Measurements from ENCODE around the gene PLCL1. TPM values are rescaled to one million over a fixed set of nuclear protein-coding genes. Genes with fewer than 3 reads are reported as not detected.

The PLCL1 gene
- total and polyA plus RNA-seq, 2 experiments from 2014 or later, result 0.80 to 2.3 TPM

DNA sequence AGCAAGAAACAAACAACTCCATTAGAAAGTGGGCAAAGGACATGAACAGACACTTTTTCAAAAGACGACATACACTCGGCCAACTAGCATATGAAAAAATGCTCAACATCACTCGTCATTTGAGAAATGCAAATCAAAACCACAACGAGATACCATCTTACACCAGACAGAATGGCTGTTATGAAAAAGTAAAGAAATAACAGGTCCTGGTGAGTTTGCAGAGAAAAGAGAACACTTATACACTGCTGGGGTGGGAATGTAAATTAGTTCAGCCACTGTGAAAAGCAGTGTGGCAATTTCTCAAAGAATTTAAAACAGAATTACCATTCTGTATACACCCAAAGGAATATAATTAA lies 130.5 kb downstream of the PLCL1 start:
- no peak overlapping the region for H2AFZ ChIP-seq
- H3K4me2 ChIP-seq (ENCODE audit: unreplicated experiment), result no peak overlapping the region
- 72% methylated on average over 4 of the region's 4 CpGs for WGBS, 2 experiments (ENCODE audit: low coverage in 1 of 2, low lambda C conversion rate in 2 of 2, missing lambda C conversion rate in 2 of 2)
- H3K9me3 ChIP-seq (ENCODE audit: low read depth), result no peaks in the 10 kb centered on the region
- no peak for DNase-seq
- no peaks in the 10 kb centered on the region for H3K9me2 ChIP-seq (ENCODE audit: insufficient read depth)
- H4K20me1 ChIP-seq (ENCODE audit: insufficient read depth), result no peaks in the 10 kb centered on the region
- no peaks in the 10 kb centered on the region for H3K27me3 ChIP-seq (replicated peaks; ENCODE audit: insufficient read depth)
- H3K27ac ChIP-seq, result no peak overlapping the region
- no peak overlapping the region for H3K9ac ChIP-seq
- H3K4me3 ChIP-seq, result no peak overlapping the region
- TF ChIP-seq EZH2 (IDR thresholded peaks at IDR 0.05; ENCODE audit: insufficient read depth, poor library complexity, severe bottlenecking), result no peak
- TF ChIP-seq EZH2phosphoT487 (IDR thresholded peaks at IDR 0.05; ENCODE audit: insufficient read depth, low read depth), result no peak
- H3K79me2 ChIP-seq (ENCODE audit: insufficient read depth), result no peaks in the 10 kb centered on the region
- H3K36me3 ChIP-seq (ENCODE audit: low read depth), result no peaks in the 10 kb centered on the region
- peaks cover 9% of the 10 kb centered on the region for H3K4me1 ChIP-seq (ENCODE audit: insufficient read depth)
- H3F3A ChIP-seq (ENCODE audit: insufficient read depth), result peaks cover 8% of the 10 kb centered on the region; the same call in 1 of the 2 replicates
- in situ Hi-C loops (cut with MboI), result no loop called here

DNA sequence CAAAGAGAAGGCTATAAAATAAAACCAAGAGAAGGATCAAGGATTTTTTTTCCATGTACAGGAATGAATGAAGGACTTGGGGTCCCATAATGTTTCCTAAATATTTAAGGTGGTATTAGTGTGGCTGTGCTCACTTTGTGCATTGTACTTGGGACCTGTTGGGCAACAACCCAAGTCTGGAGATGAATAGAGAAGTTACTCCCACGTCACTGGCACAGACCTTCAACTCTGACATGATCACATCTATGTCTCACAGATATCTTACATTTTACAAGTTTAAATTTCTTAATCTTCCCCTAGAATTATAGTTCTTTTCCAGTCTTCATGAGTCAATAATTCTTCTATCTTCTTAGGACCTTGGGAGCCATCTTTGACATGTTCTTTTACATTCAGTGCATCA lies 133.4 kb downstream of the PLCL1 start:
- no peaks in the 10 kb centered on the region for H3K79me2 ChIP-seq (ENCODE audit: insufficient read depth)
- no peak overlapping the region for H3K9ac ChIP-seq
- in situ Hi-C loops (cut with MboI), result no loop called here
- no peaks in the 10 kb centered on the region for H3K9me2 ChIP-seq (ENCODE audit: insufficient read depth)
- H3K4me1 ChIP-seq (ENCODE audit: insufficient read depth), result no peaks in the 10 kb centered on the region
- no peaks in the 10 kb centered on the region for H4K20me1 ChIP-seq (ENCODE audit: insufficient read depth)
- DNase-seq, result no peak
- H3K4me3 ChIP-seq, result no peak overlapping the region
- TF ChIP-seq EZH2phosphoT487 (IDR thresholded peaks at IDR 0.05; ENCODE audit: insufficient read depth, low read depth), result no peak
- TF ChIP-seq EZH2 (IDR thresholded peaks at IDR 0.05; ENCODE audit: insufficient read depth, poor library complexity, severe bottlenecking), result no peak
- no peaks in the 10 kb centered on the region for H3K36me3 ChIP-seq (ENCODE audit: low read depth)
- WGBS, 2 experiments (ENCODE audit: low coverage in 1 of 2, low lambda C conversion rate in 2 of 2, missing lambda C conversion rate in 2 of 2), result 82 to 84% methylated on average over 1 of the region's 1 CpG
- no peak overlapping the region for H3K4me2 ChIP-seq (ENCODE audit: unreplicated experiment)
- no peak overlapping the region for H2AFZ ChIP-seq
- no peaks in the 10 kb centered on the region for H3K9me3 ChIP-seq (ENCODE audit: low read depth)
- no peak overlapping the region for H3K27ac ChIP-seq
- no peaks in the 10 kb centered on the region for H3F3A ChIP-seq (ENCODE audit: insufficient read depth)
- H3K27me3 ChIP-seq (replicated peaks; ENCODE audit: insufficient read depth), result no peaks in the 10 kb centered on the region

DNA sequence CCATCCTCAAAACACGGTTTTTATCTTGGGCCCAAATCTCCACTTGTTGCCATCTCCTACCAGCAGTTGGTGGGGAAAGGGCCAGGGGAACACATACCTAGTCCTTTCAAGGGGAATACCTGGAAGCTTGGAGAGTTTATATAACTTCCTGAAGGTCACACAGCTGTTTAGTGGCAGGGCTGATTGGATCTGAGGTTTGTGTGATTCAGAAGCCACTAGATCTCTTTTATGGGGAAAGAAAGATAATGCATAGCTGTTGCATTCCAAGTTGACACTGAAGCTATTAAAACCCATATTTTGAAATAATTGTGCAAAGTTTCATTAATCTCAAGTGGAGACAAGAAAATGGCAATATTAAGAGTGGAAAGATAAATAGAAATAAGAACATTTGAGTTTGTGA lies 134.2 kb downstream of the PLCL1 start:
- Histone ChIP-seq H3K36me3 (ENCODE audit: low read depth) (no peaks in the 10 kb centered on the region), H3K9ac (no peak overlapping the region), H3F3A (ENCODE audit: insufficient read depth) (no peaks in the 10 kb centered on the region), H3K4me1 (ENCODE audit: insufficient read depth) (no peaks in the 10 kb centered on the region), H3K9me2 (ENCODE audit: insufficient read depth) (no peaks in the 10 kb centered on the region), H3K4me2 (ENCODE audit: unreplicated experiment) (no peak overlapping the region), H4K20me1 (ENCODE audit: insufficient read depth) (no peaks in the 10 kb centered on the region), H3K4me3 (no peak overlapping the region), H3K79me2 (ENCODE audit: insufficient read depth) (no peaks in the 10 kb centered on the region), H3K9me3 (ENCODE audit: low read depth) (no peaks in the 10 kb centered on the region), H3K27ac (no peak overlapping the region), H2AFZ (no peak overlapping the region), H3K27me3 (replicated peaks; ENCODE audit: insufficient read depth) (no peaks in the 10 kb centered on the region)
- WGBS, 2 experiments (ENCODE audit: low coverage in 1 of 2, low lambda C conversion rate in 2 of 2, missing lambda C conversion rate in 2 of 2), result 81 to 94% methylated on average over 1 of the region's 1 CpG
- TF ChIP-seq EZH2 (IDR thresholded peaks at IDR 0.05; ENCODE audit: insufficient read depth, poor library complexity, severe bottlenecking), result no peak
- TF ChIP-seq EZH2phosphoT487 (IDR thresholded peaks at IDR 0.05; ENCODE audit: insufficient read depth, low read depth), result no peak
- in situ Hi-C loops (cut with MboI), result no loop called here
- no peak for DNase-seq

DNA sequence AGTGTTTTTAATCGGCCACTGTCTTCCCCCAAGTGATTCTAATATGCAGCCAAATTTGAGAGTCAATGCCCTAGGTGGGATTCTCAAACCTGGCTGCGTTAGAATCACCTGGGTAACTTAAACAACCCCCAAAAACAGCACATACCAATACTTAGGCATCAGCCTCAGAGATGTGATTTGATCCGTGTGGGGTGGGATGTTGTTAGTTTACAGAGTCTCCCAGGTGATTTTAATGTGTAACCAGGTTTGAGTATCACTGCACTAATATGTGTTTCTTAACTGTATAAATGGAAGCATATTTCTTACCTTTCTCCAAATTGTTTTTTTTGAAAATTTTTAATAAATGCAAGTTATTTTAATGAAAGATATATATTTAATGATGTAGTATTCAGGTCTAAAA lies 135.4 kb downstream of the PLCL1 start:
- H3K79me2 ChIP-seq (ENCODE audit: insufficient read depth), result no peaks in the 10 kb centered on the region
- H3K9me3 ChIP-seq (ENCODE audit: low read depth), result no peaks in the 10 kb centered on the region
- H3K4me3 ChIP-seq, result no peak overlapping the region
- in situ Hi-C loops (cut with MboI), result no loop called here
- TF ChIP-seq EZH2 (IDR thresholded peaks at IDR 0.05; ENCODE audit: insufficient read depth, poor library complexity, severe bottlenecking), result no peak
- TF ChIP-seq EZH2phosphoT487 (IDR thresholded peaks at IDR 0.05; ENCODE audit: insufficient read depth, low read depth), result no peak
- H3K4me2 ChIP-seq (ENCODE audit: unreplicated experiment), result no peak overlapping the region
- H3K36me3 ChIP-seq (ENCODE audit: low read depth), result no peaks in the 10 kb centered on the region
- WGBS, 2 experiments (ENCODE audit: low coverage in 1 of 2, low lambda C conversion rate in 2 of 2, missing lambda C conversion rate in 2 of 2), result 66 to 67% methylated on average over 3 of the region's 3 CpGs
- no peaks in the 10 kb centered on the region for H3K27me3 ChIP-seq (replicated peaks; ENCODE audit: insufficient read depth)
- no peak for DNase-seq
- no peaks in the 10 kb centered on the region for H3K9me2 ChIP-seq (ENCODE audit: insufficient read depth)
- no peak overlapping the region for H3K9ac ChIP-seq
- no peaks in the 10 kb centered on the region for H3K4me1 ChIP-seq (ENCODE audit: insufficient read depth)
- no peak overlapping the region for H3K27ac ChIP-seq
- no peaks in the 10 kb centered on the region for H4K20me1 ChIP-seq (ENCODE audit: insufficient read depth)
- H3F3A ChIP-seq (ENCODE audit: insufficient read depth), result no peaks in the 10 kb centered on the region
- H2AFZ ChIP-seq, result no peak overlapping the region

DNA sequence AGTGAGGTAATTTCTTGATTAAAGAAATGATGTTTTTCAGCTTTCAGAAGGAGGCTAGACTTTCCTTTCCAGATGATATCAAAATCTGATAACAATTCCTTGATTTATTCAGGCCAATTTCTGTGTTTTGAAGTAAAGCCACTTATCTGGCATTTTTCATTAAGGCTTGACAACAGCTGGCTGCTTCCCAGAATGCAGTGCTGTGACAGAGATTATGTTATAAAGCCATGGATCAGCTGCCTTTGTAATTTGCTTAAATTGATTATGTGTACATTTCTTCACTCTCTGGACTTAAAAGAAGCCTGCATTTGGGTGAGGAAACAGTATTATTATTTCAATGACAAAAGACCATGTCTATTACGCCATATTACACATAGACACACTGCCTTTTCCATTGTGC lies 136.0 kb downstream of the PLCL1 start:
- H3K4me2 ChIP-seq (ENCODE audit: unreplicated experiment), result no peak overlapping the region
- no peaks in the 10 kb centered on the region for H3F3A ChIP-seq (ENCODE audit: insufficient read depth)
- 98 to 100% methylated on average over 1 of the region's 1 CpG for WGBS, 2 experiments (ENCODE audit: low coverage in 1 of 2, low lambda C conversion rate in 2 of 2, missing lambda C conversion rate in 2 of 2)
- DNase-seq, result no peak
- no peak overlapping the region for H3K9ac ChIP-seq
- H3K9me2 ChIP-seq (ENCODE audit: insufficient read depth), result no peaks in the 10 kb centered on the region
- no peak overlapping the region for H3K4me3 ChIP-seq
- no peaks in the 10 kb centered on the region for H3K4me1 ChIP-seq (ENCODE audit: insufficient read depth)
- H3K36me3 ChIP-seq (ENCODE audit: low read depth), result no peaks in the 10 kb centered on the region
- H3K27me3 ChIP-seq (replicated peaks; ENCODE audit: insufficient read depth), result no peaks in the 10 kb centered on the region
- no peak overlapping the region for H2AFZ ChIP-seq
- no peaks in the 10 kb centered on the region for H3K79me2 ChIP-seq (ENCODE audit: insufficient read depth)
- in situ Hi-C loops (cut with MboI), result no loop called here
- no peak overlapping the region for H3K27ac ChIP-seq
- TF ChIP-seq EZH2 (IDR thresholded peaks at IDR 0.05; ENCODE audit: insufficient read depth, poor library complexity, severe bottlenecking), result no peak
- no peak for TF ChIP-seq EZH2phosphoT487 (IDR thresholded peaks at IDR 0.05; ENCODE audit: insufficient read depth, low read depth)
- H4K20me1 ChIP-seq (ENCODE audit: insufficient read depth), result no peaks in the 10 kb centered on the region
- no peaks in the 10 kb centered on the region for H3K9me3 ChIP-seq (ENCODE audit: low read depth)

Measured in GM23248 (cell line).